ENCODE measurements around the gene MTMR1.
A peak's percentile ranks its signal among the peaks of the same experiment; 100 is the strongest.

MTMR1 gene

DNA sequence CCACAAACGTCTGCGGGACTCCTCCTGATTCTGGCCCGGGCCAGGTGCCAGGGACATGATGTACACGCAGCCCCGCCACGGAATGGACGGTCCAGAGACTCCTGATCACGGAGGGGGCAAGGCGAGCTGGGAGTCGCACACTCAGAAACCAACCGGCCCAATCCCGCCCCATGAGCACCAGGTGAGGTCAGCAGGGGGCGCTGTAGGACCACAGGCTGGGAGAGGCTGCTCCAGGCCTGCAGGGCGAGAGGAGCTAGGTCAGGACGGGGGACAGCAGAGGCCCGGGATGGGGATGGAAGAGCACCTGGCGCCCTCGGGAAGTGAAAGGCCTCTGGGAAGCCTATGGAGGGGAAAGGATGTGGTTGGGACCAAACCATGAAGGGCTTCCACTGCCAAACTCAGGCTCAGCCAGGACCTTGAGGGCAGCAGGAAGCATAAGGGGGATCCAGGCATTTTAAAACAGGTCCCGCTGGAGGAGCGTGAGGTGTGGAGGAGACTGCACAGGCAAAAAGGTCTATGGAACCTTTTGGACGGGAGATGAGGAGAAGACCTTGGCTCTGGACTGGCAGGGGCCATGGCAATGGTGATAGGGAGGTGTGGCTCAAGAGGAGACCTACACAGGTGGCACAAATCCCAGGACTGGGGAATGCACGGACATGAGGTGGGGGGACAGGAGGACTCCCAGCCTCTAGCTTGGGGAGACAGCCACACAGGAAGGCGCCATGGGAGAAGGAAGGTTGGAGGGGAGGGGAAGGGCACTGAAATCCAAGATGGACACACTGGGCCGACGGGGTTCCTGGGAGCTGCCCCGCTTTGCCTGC lies 79.2 kb downstream of the MTMR1 start:
- TF ChIP-seq GATA1 (IDR thresholded peaks at IDR 0.05; ENCODE audit: low read depth, low read length) (no peak), POLR2A (IDR thresholded peaks at IDR 0.05; ENCODE audit: low read length) (no peak)
- peak; percentile 66 to 82 for DNase-seq

DNA sequence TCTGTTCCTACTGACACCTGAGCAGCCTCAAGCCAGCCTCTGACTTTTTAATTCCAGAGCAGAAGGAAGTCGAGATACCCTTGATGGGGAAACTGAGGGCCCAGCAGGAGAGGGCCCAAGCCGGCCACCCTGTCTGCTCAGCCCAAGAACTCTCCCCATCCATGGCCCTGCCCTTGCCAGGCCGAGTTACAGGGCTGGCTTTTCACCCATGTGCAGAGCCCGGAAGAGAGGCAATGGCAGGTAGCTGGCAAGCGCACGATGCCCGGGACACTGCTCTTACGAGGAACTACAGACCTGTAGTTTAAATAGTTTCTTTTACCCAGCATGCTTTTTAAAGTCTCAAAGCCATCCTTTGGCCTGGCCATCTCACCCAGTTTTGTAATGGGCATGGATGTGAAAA lies 79.9 kb downstream of the MTMR1 start:
- TF ChIP-seq POLR2A (IDR thresholded peaks at IDR 0.05; ENCODE audit: low read length) (no peak), GATA1 (IDR thresholded peaks at IDR 0.05; ENCODE audit: low read depth, low read length) (no peak)
- DNase-seq = no peak

DNA sequence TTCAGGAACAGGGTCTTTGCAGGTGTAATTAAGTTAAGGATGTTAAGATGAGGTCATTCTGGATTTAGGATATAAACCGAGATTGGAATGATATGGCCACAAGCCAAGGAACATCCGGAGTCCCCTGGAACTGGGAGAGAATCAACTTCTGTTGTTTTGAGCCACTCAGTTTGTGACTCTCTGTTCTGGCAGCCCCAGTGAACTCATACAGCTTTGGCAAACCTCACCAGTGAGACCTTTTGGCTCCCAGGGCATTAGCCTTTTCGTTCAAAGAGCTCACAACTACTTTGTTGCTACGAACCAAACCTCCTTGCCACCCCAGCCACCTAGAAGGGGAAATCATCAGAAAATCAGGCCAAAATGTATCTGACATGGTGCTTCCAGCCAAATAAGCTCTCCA lies 80.4 kb downstream of the MTMR1 start:
- no peak for DNase-seq
- TF ChIP-seq GATA1 (IDR thresholded peaks at IDR 0.05; ENCODE audit: low read depth, low read length) = no peak
- no peak for TF ChIP-seq POLR2A (IDR thresholded peaks at IDR 0.05; ENCODE audit: low read length)

DNA sequence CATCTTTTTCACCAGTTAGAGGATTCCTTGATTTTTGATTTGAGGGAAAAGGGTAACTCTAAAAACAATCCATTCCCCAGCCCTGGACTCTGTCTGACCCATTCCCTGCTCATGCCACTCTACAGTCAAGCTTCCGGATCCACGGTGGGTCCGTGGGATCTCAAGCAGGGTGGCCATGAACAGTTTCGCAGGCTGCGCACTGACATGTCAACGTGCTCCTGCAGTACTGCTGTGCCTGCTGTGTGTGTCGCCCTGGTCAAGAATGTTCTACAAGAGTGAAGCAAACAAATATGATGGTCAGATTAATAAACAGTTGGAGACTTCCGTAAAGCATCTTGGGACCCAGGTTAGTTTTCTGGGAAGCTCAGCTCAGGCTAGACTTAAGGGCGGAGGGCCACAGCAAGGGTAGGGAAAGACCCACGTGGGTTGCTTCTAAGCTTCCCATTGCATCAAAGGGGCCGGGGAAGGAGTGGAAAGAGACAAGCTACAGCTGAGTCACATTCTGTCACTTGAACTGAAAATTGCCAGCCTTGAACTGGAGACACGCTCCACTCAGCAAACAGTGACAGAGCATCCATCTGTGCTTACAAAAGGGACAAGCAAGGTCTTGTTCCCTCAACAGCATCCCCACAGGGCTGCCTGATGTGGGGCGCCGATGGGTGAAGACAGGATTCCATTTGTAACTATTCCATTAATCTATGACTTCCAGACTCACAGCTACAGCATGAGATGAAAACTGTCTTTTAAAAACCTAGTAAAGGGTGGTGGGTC lies 81.8 kb downstream of the MTMR1 start:
- DNase-seq = no peak
- TF ChIP-seq GATA1 (IDR thresholded peaks at IDR 0.05; ENCODE audit: low read depth, low read length) (no peak), POLR2A (IDR thresholded peaks at IDR 0.05; ENCODE audit: low read length) (no peak)

DNA sequence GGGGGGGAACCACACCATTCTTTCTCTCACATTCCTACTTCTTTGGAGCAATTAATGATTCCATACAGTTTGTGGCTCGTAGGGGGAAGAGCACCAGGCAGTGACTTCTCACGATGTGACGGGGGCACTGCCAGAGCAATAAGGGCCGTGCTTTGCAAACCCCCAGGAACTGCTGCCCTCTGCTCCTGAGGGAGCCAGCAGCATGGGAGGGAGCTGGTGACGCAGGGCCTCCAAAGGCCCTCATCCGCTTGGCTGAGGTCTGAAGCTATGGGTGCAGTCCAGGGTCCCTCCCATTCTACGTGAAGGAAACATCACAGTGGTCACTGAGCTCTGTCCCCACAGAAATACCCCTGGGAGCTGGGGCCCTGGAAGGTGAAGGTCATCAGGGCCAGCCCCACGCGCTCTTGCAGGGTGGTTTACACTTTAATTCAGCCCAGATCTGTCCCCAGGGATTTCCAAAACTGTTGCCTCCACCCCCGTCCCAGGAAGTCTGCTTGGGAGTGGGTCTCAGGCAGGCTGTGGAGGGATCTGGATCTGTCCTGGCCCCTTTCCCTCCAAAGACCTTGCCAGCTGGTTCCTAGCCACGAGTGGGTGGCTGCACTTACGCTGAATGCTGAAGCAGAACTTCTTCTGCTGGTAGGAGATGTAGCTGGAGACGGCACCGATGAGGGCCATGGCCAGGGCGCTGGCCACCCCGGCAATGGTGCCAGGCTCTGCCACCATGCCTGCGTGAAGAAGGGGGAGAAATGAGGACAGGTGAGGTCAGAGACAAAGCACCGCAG lies 82.6 kb downstream of the MTMR1 start:
- DNase-seq = no peak
- TF ChIP-seq GATA1 (IDR thresholded peaks at IDR 0.05; ENCODE audit: low read depth, low read length) (no peak), POLR2A (IDR thresholded peaks at IDR 0.05; ENCODE audit: low read length) (no peak)

DNA sequence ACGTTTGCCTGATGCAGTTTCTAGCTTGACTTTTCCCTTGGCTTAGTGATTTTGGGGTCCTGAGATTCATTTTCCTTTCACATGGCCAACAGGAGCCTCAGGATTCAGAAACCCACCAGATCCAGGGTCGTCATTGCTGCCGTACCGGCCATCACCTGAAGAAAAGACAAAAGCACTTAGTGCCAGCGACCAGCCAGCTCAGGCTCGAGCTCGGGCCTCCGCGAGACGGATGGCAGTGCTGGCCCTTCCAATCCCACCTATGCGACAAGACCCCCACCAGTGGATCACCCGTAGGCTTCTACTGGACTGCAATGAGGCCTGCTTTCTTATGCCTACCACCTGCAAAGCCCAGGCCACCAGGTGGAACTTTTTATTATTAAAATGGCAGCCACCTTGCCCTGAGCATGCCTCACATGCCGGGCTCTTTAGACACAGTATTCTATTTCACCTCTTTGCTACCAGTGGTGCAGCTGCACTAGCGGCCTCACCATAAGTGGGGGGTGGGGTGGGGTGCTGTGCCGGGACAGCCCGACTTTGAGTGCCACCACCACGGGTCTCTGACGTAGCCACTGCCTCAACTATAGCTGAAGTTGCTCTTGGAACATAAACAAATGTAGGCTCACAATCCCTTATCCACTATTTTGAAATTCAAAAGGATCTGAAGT lies 84.3 kb downstream of the MTMR1 start:
- TF ChIP-seq POLR2A (IDR thresholded peaks at IDR 0.05; ENCODE audit: low read length) (no peak), GATA1 (IDR thresholded peaks at IDR 0.05; ENCODE audit: low read depth, low read length) (no peak)
- DNase-seq = no peak

DNA sequence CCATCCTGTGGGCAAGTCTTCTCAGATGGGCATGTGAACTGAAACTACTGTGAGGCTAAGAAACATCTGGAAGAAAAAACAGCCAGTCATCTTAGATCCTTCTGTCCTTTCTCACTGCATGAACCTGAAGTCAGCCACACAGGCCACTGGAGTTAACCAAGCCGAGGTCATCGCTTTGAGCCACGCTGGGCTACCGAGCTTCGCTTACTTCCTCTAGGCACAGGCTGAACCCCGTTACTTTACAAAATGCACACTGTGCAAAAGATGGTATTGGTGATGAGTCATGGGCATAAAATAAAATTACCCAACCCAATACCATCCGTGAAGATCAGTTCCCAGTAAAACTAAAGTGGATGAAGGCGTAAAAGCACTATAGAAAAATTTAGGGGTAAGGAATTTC lies 86.2 kb downstream of the MTMR1 start:
- TF ChIP-seq GATA1 (IDR thresholded peaks at IDR 0.05; ENCODE audit: low read depth, low read length) = no peak
- TF ChIP-seq POLR2A (IDR thresholded peaks at IDR 0.05; ENCODE audit: low read length) = no peak
- no peak for DNase-seq

DNA sequence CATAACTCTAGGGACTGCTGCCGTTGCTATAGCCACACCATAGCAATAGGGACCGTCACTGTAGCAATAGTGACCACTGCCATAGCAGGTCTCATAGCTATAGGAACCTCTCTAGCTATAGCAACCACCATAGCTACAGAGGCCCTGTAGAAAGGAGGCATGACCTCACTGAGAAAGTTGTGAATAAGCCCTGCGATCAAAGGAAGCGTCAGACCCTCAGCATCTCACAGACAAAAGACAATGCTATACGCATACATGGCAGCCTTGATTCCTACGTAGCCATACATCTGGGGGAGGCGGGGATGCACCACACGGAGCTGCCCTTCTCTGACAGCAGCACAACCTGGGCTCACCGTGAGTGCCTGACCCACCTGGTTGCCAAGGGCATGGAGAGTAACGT lies 88.5 kb downstream of the MTMR1 start:
- DNase-seq = no peak
- TF ChIP-seq GATA1 (IDR thresholded peaks at IDR 0.05; ENCODE audit: low read depth, low read length) = no peak
- TF ChIP-seq POLR2A (IDR thresholded peaks at IDR 0.05; ENCODE audit: low read length) = no peak

DNA sequence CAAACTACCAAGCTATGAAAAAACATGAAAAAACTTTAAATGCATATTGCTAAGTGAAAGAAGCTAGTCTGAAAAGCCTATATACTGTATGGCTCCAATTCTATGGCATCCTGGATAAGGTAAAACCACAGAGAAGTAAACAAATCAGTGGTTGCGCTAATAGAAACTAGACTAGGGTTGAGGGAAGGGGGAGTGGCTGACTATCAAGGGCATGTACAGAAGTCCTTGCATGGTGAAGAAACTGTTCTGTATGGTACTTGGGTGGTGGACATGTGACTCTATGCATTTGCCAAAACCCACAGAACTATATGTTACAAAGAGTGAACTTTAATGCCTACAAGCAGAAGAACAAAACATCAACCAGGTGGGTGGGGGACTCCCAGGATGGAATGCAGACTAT lies 96.8 kb downstream of the MTMR1 start:
- DNase-seq = no peak
- no peak for TF ChIP-seq GATA1 (IDR thresholded peaks at IDR 0.05; ENCODE audit: low read depth, low read length)
- no peak for TF ChIP-seq POLR2A (IDR thresholded peaks at IDR 0.05; ENCODE audit: low read length)

DNA sequence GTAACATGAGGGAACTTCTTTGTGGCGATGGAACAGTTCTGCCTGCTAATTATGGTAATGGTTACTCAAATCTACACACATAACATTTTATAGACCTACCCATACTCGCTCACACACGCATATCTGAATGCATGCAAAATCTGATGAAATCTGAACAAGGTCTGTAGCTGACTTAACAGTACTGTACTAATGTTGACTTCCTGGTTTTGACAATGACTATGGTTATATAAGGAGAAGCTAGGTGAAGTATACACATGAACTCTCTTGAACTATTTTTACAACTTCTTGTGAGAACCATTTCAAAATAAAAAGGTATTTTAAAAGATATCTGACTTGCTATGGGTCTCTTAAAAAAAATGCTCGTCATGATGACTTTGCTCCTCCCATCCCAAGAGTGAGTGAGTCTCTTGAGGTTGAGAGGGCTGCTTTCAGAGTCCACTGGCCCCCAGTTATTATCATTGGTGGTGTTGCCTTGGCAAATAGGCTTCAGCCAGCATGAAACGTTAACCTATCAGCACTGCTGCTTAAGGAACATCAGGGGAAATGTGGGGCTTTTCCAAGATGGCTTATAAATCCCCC lies 99.8 kb downstream of the MTMR1 start:
- TF ChIP-seq GATA1 (IDR thresholded peaks at IDR 0.05; ENCODE audit: low read depth, low read length) = no peak
- TF ChIP-seq POLR2A (IDR thresholded peaks at IDR 0.05; ENCODE audit: low read length) = no peak
- DNase-seq = peak; percentile 2 to 40

DNA sequence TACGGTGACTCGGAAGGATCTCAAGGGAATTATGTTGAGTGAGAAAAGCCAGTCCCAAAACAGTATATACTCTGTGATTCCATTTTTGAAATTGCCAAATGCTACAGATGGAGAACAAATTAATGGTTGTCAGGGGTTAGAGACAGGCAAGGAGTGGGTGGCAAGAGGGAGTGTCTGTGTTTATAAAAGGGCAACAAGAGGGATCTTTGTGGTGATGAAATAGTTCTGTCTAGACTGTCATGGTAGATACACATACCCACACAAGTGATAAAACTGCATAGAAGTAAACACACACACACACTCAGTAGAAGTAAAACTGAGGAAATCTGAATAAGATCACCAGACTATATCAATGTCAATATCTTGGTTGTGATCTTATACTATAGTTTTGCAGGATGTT lies 112.5 kb downstream of the MTMR1 start:
- TF ChIP-seq POLR2A (IDR thresholded peaks at IDR 0.05; ENCODE audit: low read length) (no peak), GATA1 (IDR thresholded peaks at IDR 0.05; ENCODE audit: low read depth, low read length) (no peak)
- no peak for DNase-seq

DNA sequence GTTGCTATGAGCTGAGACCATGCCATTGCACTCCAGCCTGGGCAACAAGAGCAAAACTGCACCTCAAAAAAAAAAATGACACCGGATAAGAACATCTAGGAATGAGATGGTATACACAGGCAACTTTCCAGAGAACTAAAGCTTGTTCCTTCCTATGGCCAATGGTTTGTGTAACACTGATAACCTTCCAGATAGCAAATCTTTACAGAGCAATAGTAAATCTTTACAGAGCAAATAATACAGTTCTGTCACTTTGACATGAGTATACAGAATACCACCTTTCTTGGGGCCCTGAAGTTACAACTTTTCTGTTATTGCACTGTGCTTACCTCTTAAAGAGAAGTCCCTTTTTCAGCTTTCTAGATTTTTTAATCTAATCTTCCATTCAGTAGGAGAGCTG lies 113.6 kb downstream of the MTMR1 start:
- no peak for DNase-seq
- TF ChIP-seq GATA1 (IDR thresholded peaks at IDR 0.05; ENCODE audit: low read depth, low read length) (no peak), POLR2A (IDR thresholded peaks at IDR 0.05; ENCODE audit: low read length) (no peak)

DNA sequence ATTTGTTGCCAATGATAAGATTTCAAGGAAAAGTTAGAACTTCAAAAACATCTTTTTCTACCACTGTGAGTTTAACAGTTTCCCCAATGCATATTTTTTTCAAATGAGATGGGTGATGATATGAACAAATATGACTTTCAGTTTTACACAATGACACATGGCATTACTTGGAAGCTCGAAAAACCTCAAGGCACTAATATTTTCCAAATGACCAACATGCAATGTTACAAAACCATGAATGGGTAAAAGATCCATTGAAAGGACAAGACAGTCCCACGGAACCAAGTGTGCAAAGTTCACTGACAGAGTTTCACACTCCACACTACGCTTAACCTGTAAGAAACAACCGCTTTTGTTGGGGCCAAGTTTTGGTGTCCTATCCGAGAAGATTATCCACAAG lies 120.7 kb downstream of the MTMR1 start:
- TF ChIP-seq POLR2A (IDR thresholded peaks at IDR 0.05; ENCODE audit: low read length) = no peak
- TF ChIP-seq GATA1 (IDR thresholded peaks at IDR 0.05; ENCODE audit: low read depth, low read length) = no peak
- DNase-seq = no peak

Measured in erythroblast (primary cell).